Activated gamma-delta T cell (primary cell): ENCODE results near the gene GPC6.

Experiments used
- DNase-seq: peaks from one replicate; lab custom pipeline; 2025; lab: John Stamatoyannopoulos, UW

GPC6 gene

DNA sequence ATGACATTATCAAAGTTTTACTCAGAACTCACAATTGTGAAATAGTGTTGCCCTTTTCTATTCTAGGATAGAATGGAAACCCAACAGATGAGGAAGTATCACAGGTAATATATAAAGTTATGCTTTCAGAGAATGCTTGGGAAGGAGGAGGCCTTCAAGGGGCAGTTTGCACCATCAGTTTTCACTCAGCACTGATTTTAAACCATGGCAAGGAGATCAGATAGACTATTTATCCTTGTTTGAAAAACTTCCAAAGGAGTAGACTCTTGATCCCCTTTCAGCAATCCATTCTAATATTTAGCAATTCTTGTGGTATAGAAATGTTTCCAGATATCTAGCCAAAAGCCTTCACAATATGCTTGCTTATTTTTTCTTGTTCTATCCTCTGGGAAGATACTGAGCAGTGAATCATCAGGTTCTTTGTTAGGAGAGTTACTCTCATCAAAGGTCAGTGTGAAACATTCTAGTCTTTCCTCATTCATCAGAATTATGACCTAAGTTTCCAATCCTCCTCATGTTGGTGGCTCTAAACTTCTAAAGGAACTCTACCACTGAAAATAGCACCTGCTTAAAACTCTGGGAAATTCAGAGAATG, 3.8 kb downstream of the GPC6 start:
- DNase-seq = no peak

DNA sequence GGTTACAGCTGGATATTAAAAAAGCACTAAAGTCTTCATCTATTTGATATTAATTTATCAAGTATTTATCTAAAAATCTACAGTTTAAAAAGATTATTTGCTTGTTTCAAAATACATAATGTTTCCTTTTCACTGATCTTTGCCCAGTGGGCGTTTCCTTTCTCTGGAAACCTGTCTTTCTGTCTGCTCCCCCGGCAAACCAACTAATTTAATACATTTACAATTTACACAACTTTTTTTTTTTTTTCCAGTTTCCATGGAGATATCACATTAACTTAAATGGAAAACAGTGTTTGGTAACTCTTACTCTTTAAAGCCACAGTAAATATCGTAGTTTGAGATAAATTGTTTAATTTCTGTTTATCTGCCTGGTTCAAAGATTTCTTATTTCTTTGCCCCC, 5.3 kb downstream of the GPC6 start:
- no peak for DNase-seq

DNA sequence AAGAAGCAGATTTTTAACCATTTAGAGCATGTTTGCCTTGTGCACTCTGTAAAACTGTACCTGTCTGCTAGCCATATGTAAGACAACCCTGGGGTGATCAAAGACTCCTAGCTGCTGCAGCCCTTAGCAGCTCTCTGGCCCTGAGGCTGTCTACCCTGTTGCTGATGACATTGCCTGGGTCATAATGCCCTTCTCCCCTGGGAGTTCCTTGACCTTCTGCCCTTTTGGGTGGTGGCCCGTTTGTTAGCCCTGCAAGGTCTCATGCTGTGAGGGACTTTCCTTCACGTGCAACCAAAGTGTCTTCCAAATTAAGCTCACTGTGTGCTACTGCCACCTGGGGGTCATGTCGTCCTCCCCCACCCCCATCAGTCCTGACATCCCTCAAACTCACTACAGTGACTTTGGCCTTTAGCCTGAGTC, 7.4 kb downstream of the GPC6 start:
- no peak for DNase-seq

DNA sequence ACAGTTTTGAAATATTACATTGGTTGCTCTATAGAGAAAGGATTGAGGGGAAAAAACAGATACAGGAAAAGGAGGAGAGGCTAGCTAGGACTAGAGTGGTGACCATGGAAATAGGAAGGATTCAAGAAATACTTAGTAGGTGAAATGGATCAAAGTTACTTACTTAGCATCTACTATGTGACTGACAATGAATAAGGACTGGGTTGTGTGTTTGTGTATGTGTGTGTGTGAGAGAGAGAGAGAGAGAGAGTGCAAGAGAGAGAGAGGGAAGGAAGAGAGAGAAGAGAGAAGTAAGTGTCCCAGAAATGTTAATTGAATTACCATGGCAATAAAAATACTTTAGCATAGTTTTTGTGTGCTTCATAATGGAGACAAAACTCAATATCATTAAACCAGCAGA, 7.9 kb downstream of the GPC6 start:
- no peak for DNase-seq

DNA sequence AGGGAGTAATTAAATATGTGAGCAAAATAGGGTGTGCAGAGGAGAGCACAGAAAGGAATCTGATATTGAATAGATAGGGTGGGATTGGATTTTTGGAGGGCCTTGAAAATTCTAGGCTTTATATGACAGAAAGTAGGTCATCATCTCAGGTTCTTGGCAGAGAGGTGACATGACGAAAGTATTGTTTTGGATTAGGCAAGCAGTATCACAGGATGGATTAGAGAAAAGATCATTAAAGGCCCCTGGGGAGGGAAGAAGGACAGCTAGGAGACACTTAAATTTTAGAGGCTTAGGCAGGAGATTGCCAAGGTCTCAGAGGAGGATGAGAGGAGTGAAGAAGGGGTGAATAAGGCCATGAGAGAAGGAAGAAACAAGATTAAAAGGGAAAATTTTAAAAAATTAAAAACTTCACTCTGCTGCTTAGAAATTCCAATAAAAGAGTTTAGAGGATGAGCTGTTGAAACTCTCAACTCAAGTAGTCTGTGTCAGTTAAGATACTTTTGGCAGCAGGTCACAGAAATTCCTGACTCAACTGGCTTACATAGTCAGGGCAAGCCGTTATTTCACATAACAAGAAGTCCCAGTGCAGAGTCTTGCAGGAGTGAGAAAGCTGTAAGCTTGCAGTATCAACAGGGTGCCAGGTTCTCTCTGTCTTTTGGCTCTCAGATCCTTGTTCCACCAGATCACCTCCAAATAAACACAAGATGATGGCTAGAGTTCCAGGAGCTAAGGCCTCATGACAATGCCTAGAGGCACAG, 8.8 kb downstream of the GPC6 start:
- DNase-seq = no peak

DNA sequence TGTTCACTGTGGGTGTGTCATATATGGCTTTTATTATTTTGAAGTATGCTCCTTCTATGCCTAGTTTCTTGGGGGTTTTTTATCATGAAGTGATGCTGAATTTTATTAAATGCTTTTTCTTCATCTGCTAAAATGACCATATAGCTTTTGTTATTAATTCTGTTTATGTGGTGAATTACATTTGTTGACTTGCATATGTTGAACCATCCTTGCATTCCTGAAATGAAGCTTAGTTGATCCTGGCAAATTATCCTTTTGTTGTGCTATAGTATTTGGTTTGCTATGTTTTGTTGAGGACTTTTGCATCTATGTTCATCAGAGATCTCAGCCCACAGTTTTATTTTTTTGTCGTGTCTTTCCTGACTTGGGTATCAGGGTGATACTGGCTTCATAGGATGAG, 12.1 kb downstream of the GPC6 start:
- no peak for DNase-seq

DNA sequence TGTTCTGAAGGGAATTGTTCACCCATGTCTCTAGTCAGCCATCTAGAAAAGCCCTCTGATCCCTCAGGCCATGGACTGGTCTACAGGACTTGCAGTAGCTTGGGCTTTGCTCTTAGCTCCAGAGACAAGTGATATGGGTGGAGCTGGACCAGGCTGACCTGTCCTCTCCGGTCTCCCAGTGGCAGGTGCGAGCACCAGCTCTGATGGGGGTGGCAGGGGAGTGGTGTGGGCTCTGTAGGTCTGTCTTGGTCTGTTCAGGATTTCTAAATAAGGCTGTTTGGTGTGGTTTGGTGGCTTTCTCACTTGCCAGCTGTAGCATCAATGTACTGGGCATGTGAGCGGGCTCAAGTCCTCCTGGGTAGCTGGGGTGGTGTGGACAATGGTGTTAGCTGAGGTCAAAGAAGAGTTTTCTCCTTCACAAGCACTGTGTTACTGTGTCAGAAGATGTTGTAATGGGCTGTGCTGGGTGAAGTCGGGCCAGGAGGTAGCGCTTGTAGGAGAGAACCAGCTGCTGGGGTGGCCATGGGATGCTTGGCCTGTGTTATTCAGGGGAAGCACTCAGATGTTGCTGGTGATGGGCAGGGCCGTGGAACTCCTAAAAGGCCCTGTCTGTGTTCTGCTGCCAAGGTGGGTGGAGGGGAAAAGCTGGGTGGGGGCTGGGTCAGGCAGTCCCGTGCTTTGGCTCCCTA, 16.9 kb downstream of the GPC6 start:
- DNase-seq = no peak

DNA sequence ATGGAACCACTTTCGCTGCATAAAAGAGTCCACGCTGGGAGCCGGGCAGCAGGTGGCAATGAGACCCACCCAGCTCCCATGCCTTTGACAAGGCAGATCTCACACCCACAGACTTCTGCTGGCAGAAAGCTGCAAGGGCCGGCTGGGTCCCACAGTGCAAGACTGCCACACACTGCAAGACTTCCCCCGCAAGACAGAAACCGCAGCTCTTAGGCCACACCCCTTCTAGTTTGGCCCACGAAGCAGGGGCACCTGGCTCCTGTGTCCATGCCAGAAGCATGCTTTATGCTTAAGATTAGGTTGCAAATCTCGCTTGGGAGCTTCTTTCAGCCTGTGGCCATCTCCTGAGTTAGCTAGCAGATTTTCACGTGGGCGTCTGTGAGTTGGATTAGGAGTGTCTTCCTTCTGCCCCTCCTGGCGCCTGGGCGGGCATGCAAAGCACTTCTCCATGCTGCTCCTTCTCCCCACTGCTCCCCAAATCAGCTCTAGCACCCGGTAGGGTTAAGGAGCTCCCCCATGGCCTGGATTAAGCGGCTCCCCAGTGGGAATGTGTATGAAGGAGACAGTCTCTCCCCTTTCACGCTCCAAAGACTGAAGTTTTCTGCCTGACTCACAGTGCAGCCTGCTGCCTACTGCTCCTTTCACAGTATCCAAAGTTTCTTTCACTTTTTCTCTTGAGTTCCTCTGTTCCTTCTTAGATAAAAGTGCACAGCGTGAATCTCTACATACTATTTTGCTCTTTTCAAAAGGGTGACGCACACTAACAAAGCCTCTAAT, 17.7 kb downstream of the GPC6 start:
- no peak for DNase-seq

DNA sequence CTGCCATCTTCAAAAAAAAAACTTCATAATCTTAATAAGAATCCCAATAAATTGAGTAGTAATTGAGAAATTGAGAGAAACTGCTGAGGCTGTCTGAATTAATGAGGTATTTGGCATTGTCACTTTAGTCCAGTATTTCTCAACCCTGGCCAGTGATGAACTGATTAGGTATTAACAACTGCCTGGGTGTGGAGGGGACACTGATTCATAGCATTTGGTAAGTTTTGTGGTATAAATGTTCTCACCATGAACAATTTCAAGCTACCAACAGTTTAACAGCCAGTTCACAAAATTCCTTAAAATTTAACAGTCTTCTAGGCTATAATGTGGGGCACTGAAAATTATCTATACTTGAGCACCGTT, 18.3 kb downstream of the GPC6 start:
- no peak for DNase-seq

DNA sequence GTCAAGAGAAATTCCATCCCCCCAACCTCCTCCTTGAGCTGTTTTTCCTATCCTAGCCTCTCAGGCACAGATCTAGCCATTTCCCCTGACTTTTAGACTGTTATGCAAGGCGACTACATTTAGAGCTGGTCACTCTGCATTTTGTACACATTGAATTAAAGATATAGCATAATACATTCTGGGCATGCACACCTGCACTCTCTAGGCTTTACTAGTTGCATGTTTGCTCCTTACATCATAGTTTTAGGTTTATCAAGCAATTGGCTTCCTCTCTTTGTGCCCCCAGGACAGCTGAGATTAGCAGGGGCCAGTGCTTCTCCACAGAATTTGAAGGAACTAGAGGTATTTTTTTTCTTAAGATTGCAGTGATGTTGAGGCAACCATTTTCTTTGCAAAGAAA, 19.5 kb downstream of the GPC6 start:
- DNase-seq = no peak

DNA sequence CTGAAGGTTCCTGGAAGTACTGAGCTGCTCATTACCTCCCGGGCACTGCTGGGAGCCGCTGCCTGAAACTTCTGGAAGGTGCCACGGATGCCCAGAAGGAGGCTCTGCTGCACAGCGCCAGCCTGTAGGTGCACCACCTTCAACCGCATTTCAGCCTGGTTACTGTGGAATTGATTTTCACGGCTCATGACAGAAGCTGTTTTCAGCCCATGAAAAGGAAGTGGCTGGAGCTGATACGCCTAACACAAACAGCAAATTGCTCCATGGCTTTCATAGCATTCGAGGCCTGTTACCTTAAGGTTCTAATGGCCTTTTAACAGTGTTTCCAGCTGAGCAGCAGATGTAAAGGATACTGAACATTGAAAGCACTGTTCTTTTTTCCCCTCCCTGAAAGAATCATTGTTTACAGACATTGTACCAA, 22.0 kb downstream of the GPC6 start:
- DNase-seq = no peak

DNA sequence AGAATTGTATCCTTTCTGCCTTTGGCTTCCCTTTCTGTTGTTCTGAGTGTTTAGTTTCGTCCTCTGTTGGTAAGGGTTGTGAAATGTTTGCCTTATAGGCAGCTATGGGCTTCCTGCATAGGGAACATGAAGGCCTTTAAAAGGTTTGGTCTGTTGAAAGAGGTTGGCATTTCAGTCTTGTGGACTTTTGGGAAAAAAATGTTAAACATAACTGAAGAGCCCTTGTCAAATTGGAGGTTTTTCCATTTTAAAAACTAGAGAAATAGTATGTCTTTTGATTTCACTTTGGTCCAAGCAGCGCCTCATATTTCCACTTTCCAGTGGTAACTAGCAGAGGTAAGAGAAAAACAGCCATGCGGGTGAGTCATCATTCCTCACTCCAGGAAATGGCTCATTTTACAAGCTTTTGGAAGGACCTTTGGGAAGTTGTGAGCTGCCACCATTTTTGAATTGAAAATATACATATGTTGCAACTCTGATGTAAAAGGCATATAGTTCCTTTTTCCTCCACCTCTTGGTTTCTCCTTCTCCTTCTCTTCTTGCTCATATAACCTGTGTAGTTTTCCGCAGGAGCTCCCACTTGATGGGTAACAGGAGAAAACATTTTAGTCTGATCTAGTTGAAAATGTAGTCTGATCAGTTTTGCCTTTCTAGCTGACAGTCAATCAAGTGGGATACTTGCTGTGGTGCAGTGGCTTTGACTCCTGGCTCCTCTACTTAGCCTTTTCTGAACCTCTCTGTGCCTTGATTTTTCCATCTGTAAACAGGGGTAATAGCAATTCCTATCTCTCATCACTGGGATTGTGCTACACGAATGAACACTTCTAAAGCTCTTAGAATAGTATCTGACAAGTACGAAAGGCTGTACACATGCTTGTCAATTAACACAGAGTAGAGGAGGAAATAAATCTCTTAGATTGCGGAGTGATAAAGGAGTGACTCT, 23.0 kb downstream of the GPC6 start:
- DNase-seq = no peak

DNA sequence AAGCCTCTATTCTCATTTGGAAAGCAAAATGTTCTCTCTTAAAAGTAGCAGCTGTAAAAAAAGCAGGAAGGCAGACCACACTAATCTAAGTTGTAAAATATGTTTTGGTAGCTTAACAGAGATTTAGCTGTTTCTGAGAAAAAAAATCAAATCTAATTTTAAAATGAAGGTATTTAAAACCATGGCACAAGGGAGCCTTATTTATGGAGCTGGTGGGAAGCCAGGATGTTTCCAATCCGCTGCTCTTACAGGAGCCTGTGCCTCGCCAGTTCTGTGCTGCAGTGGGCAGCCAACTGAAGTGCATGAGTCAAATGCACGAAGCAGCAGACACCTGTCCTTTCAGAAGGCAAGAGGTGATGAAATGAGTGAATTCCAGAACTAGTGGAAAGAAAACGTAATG, 28.2 kb downstream of the GPC6 start:
- no peak for DNase-seq

DNA sequence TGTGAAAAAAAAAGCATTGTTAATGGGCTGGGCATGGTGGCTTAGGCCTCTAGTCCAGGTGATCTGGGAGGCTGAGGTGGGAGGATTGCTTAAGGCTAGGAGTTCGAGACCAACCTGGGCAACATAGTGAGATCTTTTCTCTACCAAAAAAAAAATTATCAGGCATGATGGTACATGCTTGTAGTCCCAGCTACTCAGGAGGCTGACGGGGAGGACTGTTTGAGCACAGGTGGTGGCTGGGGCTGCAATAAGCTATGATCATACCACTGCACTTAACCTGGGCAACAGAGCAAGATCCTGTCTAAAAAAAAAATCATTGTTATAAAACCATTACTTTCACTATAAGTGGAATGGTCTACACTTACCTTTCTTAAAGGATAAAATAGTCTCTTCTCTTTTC, 30.4 kb downstream of the GPC6 start:
- DNase-seq = no peak

DNA sequence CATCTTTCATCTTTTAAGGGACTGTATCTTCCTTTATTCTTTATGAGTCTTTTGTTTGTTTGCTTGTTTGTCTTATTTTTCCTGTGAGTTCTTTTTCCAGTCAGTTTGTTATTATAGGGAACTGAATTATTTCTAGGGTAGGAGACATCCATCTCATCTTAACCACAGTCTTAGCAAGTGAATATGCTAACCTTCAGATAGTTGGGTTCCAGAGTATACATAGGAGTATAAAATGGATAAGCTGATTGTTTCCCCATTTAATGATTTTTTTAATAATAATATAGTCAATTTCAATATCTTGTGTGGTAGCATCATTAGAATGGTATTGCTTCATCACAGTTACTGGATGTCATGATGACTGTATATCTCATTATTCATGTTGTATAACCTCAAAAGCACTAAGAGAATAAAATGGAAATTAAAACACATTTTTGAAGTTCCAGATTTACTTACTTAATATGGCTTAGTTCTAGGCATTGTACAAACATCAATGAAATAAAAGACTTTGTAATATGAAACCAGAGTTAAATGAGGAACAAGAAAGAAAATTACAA, 33.0 kb downstream of the GPC6 start:
- no peak for DNase-seq

DNA sequence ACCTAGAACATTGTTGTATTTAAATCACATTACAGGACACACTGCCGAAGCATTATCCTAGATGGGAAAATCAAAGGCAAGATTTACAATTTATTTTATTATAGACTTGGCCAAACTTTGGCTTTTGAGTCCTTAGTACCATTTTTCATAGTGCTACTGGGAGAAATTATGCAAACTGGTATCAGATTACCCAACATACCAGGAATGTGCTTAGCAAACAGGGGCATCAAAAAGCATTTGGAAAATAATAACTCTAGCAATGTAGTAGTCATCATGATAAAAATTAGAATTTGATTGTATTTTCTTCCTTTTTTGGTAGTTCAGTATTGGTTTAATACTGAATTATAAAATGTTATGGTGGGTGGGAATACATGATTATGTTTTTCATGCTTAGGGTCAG, 34.0 kb downstream of the GPC6 start:
- DNase-seq = no peak

DNA sequence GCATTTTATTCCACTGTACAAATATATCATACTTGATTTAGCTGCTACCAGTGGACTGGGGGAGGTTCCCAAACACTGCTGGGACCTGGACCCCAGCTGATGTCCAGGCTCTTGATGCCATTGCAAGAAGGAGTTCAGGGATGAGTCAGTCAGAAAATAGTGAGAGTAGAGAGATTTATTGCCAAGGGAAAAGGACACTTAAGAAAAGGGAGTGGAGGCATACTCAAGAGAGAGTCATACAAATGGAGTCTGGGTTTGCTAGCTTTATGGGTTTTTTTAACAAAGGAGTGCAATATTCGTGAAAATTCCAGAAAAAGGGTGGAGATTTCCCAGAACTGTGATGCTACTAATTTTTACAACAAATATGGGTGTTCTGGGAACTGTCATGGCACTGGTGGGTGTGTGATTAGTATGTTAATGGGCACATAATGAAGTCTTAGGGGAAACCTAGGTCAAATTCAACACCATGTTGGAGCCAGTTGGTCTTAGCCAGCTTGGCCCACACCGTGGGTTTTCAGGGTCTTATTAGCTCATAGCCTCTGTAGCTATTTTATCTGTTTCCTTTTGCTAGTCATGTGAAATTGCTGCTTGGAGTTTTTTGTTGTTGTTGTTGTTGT, 36.2 kb downstream of the GPC6 start:
- no peak for DNase-seq

DNA sequence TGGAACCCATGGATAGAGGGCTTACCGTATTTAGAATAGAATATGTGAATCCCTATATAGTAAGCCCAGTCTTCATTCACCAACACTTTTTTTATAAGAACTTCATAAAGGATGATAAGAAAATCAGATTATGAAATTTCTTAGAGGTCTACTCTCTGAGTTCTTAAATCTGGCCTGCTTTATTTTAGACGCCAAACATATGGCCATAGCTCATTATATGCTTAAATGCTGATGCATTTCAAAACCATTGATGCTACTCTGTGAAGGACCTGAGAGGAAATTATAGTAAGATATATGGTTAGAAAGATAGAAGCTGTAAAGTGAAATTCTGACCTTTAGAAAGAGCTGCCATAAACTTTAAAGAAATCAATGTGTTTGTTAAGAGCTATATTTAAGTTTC, 38.3 kb downstream of the GPC6 start:
- no peak for DNase-seq

DNA sequence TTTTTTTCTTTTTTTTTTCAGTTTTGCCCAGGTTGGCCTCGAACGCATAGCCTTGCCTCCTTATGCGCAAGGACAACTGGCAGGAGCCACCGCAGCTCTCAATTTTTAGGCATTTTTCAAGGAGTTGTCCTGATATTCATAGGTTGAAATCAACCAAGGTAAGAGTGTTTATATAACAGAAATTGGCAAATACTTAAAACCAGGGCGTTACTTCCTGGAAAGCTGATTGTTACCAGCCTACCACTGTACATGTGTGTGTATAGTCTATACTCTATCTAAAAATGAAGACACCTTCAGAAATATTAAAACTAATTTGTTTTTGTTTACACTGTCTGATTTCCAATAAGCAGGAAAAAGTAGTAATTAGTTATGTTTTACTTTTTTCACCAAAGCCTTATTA, 39.2 kb downstream of the GPC6 start:
- DNase-seq = no peak

DNA sequence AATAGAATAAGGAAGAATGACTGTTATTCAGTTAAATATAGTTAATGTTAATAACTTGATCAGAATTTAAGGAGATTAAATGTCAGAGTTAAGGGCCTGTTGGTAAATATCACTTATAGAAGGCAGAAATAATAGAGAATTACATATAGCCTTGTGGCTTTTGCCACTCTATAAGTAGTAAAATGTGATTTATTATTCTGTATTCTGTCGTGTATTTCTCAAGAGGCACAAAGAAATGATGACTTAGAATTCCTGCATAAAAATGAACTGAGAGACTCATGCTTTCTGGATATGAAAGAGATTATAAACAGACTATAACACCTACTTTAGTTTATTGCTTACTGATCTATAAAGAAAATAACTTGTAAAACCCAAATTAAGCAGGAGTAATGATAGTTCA, 40.1 kb downstream of the GPC6 start:
- no peak for DNase-seq
